ENCODE data around the gene ARHGAP44.

Gene ARHGAP44

DNA sequence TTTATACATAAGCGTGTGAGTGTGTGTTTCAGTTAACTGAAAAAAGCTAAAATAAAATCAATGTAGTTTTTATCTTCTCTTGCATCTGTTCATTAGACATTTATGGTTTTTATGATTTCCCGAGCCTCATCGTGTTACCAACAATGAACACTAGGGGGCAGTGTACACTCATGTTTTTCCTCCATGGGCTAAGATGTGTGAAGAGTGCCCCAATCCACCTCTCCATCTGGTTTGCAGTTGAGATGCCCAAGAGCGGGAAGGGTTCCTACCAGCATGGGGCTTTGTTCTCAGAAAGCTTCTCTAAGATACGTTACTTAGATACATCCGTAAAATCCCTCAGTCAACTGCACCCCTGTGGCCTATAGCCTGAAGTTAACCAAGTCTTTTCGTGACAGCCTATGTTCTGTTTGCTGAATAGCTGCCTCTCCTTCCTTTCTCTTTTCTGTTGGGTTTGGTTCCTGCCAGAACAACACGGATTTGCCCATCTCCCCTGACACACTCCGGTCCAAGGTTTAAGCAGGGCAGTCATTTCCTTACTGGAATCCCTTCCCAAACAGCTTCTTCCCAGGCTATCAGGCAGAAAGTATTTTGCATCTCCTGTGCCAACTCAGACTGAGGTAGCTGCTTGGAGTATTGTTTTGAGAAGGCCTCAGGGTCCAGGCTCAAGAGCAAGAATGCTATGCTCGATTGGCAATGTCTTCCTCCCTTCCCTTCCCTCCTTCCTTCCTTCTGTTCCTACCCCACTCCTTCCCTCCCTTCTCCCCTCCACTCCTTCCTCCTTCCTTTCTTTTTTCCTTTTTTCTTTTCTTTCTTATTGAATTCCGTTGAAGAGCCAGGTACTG is 241.4 kb downstream of the ARHGAP44 start:
- DNase-seq = peak; percentile 90

GRCh38 chr17:13031718-13032350 is 242.5 kb downstream of the ARHGAP44 start:
- DNase-seq = peak; percentile 69

GRCh38 chr17:13035420-13035819 is 246.1 kb downstream of the ARHGAP44 start:
- no peak for DNase-seq

GRCh38 chr17:13036751-13037150 is 247.5 kb downstream of the ARHGAP44 start:
- no peak for DNase-seq

GRCh38 chr17:13038931-13039665 is 249.8 kb downstream of the ARHGAP44 start:
- no peak for DNase-seq

All from eye (tissue), 1 donor.